ENCODE data around the gene TMEM37. TPM values are rescaled to one million over a fixed set of nuclear protein-coding genes. Genes with fewer than 3 reads are reported as not detected.
A peak's percentile ranks its signal among the peaks of the same experiment; 100 is the strongest.

Gene TMEM37
- total and polyA plus RNA-seq, 2 of the 13 experiments (the other 11 are each of a cell fraction or from before 2014, with no cell fraction given), result 37.7 to 115 TPM

GRCh38 chr2:119440501-119440870 lies 8.8 kb downstream of the TMEM37 start (continued):
- TF ChIP-seq ZMYM4 (CRISPR knock-in tag; IDR thresholded peaks at IDR 0.05) (peak; percentile 12; the same call in 1 of the 2 replicates), MTF1 (CRISPR knock-in tag; IDR thresholded peaks at IDR 0.05) (no peak), ZHX1 (CRISPR knock-in tag; IDR thresholded peaks at IDR 0.05; ENCODE audit: low read depth) (no peak), SP1 (IDR thresholded peaks at IDR 0.05) (no peak), SP1 (CRISPR knock-in tag; IDR thresholded peaks at IDR 0.05) (no peak), ZGPAT (CRISPR knock-in tag; IDR thresholded peaks at IDR 0.05) (no peak), ZNF430 (CRISPR knock-in tag; IDR thresholded peaks at IDR 0.05) (0 out of 2 replicates have a peak, but pooled peaks have one; percentile 2), MEIS1 (CRISPR knock-in tag; IDR thresholded peaks at IDR 0.05; ENCODE audit: borderline replicate concordance) (peak; percentile 77; the same call in 1 of the 2 replicates), FOXC1 (CRISPR knock-in tag; IDR thresholded peaks at IDR 0.05; ENCODE audit: borderline replicate concordance) (0 out of 2 replicates have a peak, but pooled peaks have one; percentile 9), NONO (IDR thresholded peaks at IDR 0.05) (no peak), NONO (CRISPR knock-in tag; conservative IDR thresholded peaks at IDR 0.05) (peak; percentile 45; the same call in 1 of the 2 replicates), RNF2 (conservative IDR thresholded peaks at IDR 0.05; ENCODE audit: low read depth) (no peak), MEF2D (CRISPR knock-in tag; IDR thresholded peaks at IDR 0.05) (no peak), ZNF740 (CRISPR knock-in tag; IDR thresholded peaks at IDR 0.05) (no peak), ZNF790 (CRISPR knock-in tag; IDR thresholded peaks at IDR 0.05; ENCODE audit: borderline replicate concordance) (0 out of 2 replicates have a peak, but pooled peaks have one; percentile 1), ZSCAN29 (CRISPR knock-in tag; conservative IDR thresholded peaks at IDR 0.05) (0 out of 2 replicates have a peak, but pooled peaks have one; percentile 74), ZNF362 (CRISPR knock-in tag; IDR thresholded peaks at IDR 0.05; ENCODE audit: borderline replicate concordance) (no peak), ZNF781 (CRISPR knock-in tag; IDR thresholded peaks at IDR 0.05; ENCODE audit: borderline replicate concordance, not compliant biosample characterization) (no peak), ZSCAN9 (CRISPR knock-in tag; IDR thresholded peaks at IDR 0.05; ENCODE audit: borderline replicate concordance) (no peak), PAWR (CRISPR knock-in tag; IDR thresholded peaks at IDR 0.05; ENCODE audit: borderline replicate concordance) (0 out of 2 replicates have a peak, but pooled peaks have one; percentile 45), ERF (CRISPR knock-in tag; IDR thresholded peaks at IDR 0.05) (0 out of 2 replicates have a peak, but pooled peaks have one; percentile 1), ZNF496 (CRISPR knock-in tag; IDR thresholded peaks at IDR 0.05; ENCODE audit: insufficient replicate concordance) (no peak)

Measured in HepG2 (cell line).